Esophagus mucosa (tissue), 1 donor: ENCODE measurements around the gene CYBC1. TPM values are rescaled to one million over a fixed set of nuclear protein-coding genes. Genes with fewer than 3 reads are reported as not detected.

Source experiments
- ATAC-seq: fragments of 200-7000 bp; cut with Tn5 transposase; one replicate; pipeline ENCODE4 v1.9.1; 2020
- total RNA-seq: library from RNA; stranded (reverse); gene quantifications from one replicate; pipeline ENCODE4 v1.2.4, GENCODE V29; 2023
- donor health status: DM: yes; HTN: yes; CAD: no.

CYBC1 gene
- total RNA-seq, 1 donor from 2014 or later = 43.5 TPM

- ATAC-seq = no peak
These were observed 43.3 kb downstream of the CYBC1 start for GRCh38 chr17:82407255-82407654.

GRCh38 chr17:82406131-82406671 is 44.4 kb downstream of the CYBC1 start:
- ATAC-seq = no peak

GRCh38 chr17:82405051-82405450 is 45.5 kb downstream of the CYBC1 start:
- no peak for ATAC-seq

- ATAC-seq = peak; percentile 49
These were observed 46.6 kb downstream of the CYBC1 start for GRCh38 chr17:82403662-82404660.

GRCh38 chr17:82402865-82403264 is 47.7 kb downstream of the CYBC1 start:
- no peak for ATAC-seq

- ATAC-seq = no peak
These were observed 49.7 kb downstream of the CYBC1 start for GRCh38 chr17:82400830-82401229.

- no peak for ATAC-seq
These were observed 50.3 kb downstream of the CYBC1 start for GRCh38 chr17:82400206-82400605.

- peak; percentile 19 for ATAC-seq
These were observed 50.9 kb downstream of the CYBC1 start for GRCh38 chr17:82399601-82400101.

GRCh38 chr17:82399041-82399441 is 51.5 kb downstream of the CYBC1 start:
- no peak for ATAC-seq

- ATAC-seq = peak; percentile 26
These were observed 52.9 kb downstream of the CYBC1 start for GRCh38 chr17:82397449-82398335.

GRCh38 chr17:82396601-82397435 is 53.7 kb downstream of the CYBC1 start:
- no peak for ATAC-seq

- no peak for ATAC-seq
These were observed 56.3 kb downstream of the CYBC1 start for GRCh38 chr17:82394278-82394677.

- no peak for ATAC-seq
These were observed 57.6 kb downstream of the CYBC1 start for GRCh38 chr17:82392941-82393340.

Other genes starting within 250 kb of the CYBC1 start
- gene CCDC57, start 237.9 kb downstream of the CYBC1 start, total RNA-seq = 23.2 TPM
- gene SLC16A3, start 221.7 kb downstream of the CYBC1 start, total RNA-seq = 50.0 TPM
- 65.7 TPM for gene CSNK1D, start 177.1 kb downstream of the CYBC1 start, total RNA-seq
- gene CD7, start 133.1 kb downstream of the CYBC1 start, total RNA-seq = 0.80 TPM
- gene SECTM1, start 117.0 kb downstream of the CYBC1 start, total RNA-seq = 6.3 TPM
- not detected for gene TEX19, start 91.5 kb downstream of the CYBC1 start, total RNA-seq
- not detected for gene UTS2R, start 79.0 kb downstream of the CYBC1 start, total RNA-seq
- gene HEXD, start 32.4 kb downstream of the CYBC1 start, total RNA-seq = 9.8 TPM
- gene OGFOD3, start 32.2 kb downstream of the CYBC1 start, total RNA-seq = 20.7 TPM
- gene NARF, start 8.0 kb upstream of the CYBC1 start, total RNA-seq = 38.3 TPM
- 34.2 TPM for gene FOXK2, start 69.0 kb upstream of the CYBC1 start, total RNA-seq
- 63.8 TPM for gene WDR45B, start 197.7 kb upstream of the CYBC1 start, total RNA-seq
- gene RAB40B, start 247.9 kb upstream of the CYBC1 start, total RNA-seq = 6.6 TPM